Kidney (tissue), 14 donors: ENCODE measurements around the gene ZNF236. TPM values are rescaled to one million over a fixed set of nuclear protein-coding genes. Genes with fewer than 3 reads are reported as not detected.

Source experiments
- DNase-seq, 5 donors: peaks; one replicate each; pipeline ENCODE4 v3.0.0-alpha.2; 2013 to 2020
- FAIRE-seq: peaks from 2 replicates; lab custom pipeline; 2012; peaks lifted over from hg19 to GRCh38; lab: Jason Lieb, UNC
- H3K27ac ChIP-seq, 2 donors: one replicate each; pipeline ENCODE4 v1.7.0; 2013; ENCODE audit warnings: low read depth in 2 of 2, low read length in 2 of 2, inconsistent platforms in 1 of 2
- H3K27me3 ChIP-seq: one replicate; pipeline ENCODE4 v1.7.1; 2013; ENCODE audit warnings: low read length, inconsistent platforms; ENCODE audit not compliant: control insufficient read depth, insufficient read depth
- H3K36me3 ChIP-seq, 3 donors: one replicate each; pipeline versions ENCODE4 v1.7.0 to v1.7.1; 2013; ENCODE audit warnings: low read length in 3 of 3, control low read depth in 1 of 3, inconsistent platforms in 1 of 3; ENCODE audit not compliant: insufficient read depth in 3 of 3, control insufficient read depth in 2 of 3
- H3K4me1 ChIP-seq, 3 donors: one replicate each; pipeline versions ENCODE4 v1.7.0 to v1.7.1; 2013; ENCODE audit warnings: low read length in 3 of 3, inconsistent platforms in 1 of 3, low read depth in 1 of 3; ENCODE audit not compliant: control insufficient read depth in 2 of 3, insufficient read depth in 2 of 3
- H3K4me3 ChIP-seq, 3 donors: one replicate each; pipeline versions ENCODE4 v1.7.0 to v1.8.1; 2013; ENCODE audit warnings: low read length in 3 of 3, control low read depth in 1 of 3, inconsistent platforms in 1 of 3
- H3K9ac ChIP-seq, 3 donors: one replicate each; pipeline versions ENCODE4 v1.7.0 to v1.7.1; 2013; ENCODE audit warnings: low read length in 3 of 3, control low read depth in 1 of 3, inconsistent platforms in 1 of 3
- H3K9me3 ChIP-seq, 3 donors: one replicate each; pipeline versions ENCODE4 v1.7.0 to v1.7.1; 2013; ENCODE audit warnings: low read length in 3 of 3, control low read depth in 1 of 3, inconsistent platforms in 1 of 3; ENCODE audit not compliant: control insufficient read depth in 2 of 3, insufficient read depth in 1 of 3
- intact Hi-C: fragments of 100-400 bp; cut with DNase I; formaldehyde crosslinking; loops from one replicate; pipeline ENCODE4 v1.11.1; 2022
- polyA plus RNA-seq: library from polyadenylated mRNA; stranded (reverse); fragments of 350-450 nt; fragmentation: Illumina TruSeq; extraction: RNeasy Lipid Tissue Mini Kit (QIAGEN cat#74804); gene quantifications from one replicate; pipeline ENCODE4 v1.2.3, GENCODE V29; 2014; ENCODE audit warnings: low read depth, low replicate concordance; ENCODE audit not compliant: insufficient read depth
- total RNA-seq: library from RNA; stranded (reverse); fragmentation: NEBNext Ultra II Directional; extraction: Animal tissue kit (Norgen Biotek cat#: 25700); gene quantifications from one replicate; pipeline ENCODE4 v1.2.1, GENCODE V29; 2021
- TF ChIP-seq, protein P1 (sequence below): IDR thresholded peaks from 3 replicates; pipeline ENCODE4 v1.5.1; 2012; ENCODE audit warnings: mild to moderate bottlenecking, moderate library complexity, borderline replicate concordance; ENCODE audit not compliant: insufficient read depth; ENCODE audit errors: extremely low read depth
- donor health status: control.
- donor health status: control.
- donor health status: control.
- donor health status: control.
- donor health status: control.
- donor health status: DM: yes; HTN: yes; CAD: no.
- donor health status: Normal renal cell carcinoma (clear cell type).

Gene ZNF236
- total and polyA plus RNA-seq, 2 donors from 2014 or later = 1.1 to 18.6 TPM

DNA sequence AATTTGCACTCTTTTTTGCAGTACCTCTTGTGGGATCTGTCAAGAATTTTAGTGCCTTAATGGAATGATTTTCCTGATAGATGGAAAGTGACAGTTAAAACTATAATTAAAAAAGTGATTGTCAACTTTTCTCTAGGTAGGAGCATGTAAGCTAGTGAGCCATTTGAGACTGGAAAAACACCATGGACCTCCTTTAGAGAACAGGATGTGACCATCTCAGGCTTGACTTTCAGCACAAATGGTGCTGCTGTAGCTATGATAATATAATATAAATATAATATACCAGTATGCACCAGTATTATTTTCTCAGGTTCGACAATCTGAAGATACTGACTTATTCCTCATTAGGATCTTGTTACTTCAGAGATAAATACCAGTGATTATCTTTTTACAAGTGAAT is 27.8 kb downstream of the ZNF236 start:
- no peak for FAIRE-seq
- DNase-seq = no peak
- Histone ChIP-seq H3K27me3 (no peaks in the 10 kb centered on the region), H3K9ac (no peak overlapping the region), H3K4me1 (no peaks in the 10 kb centered on the region), H3K9me3 (no peaks in the 10 kb centered on the region), H3K36me3 (no peaks in the 10 kb centered on the region), H3K27ac (no peak overlapping the region), H3K4me3 (no peak overlapping the region)
- TF ChIP-seq, protein P1, sequence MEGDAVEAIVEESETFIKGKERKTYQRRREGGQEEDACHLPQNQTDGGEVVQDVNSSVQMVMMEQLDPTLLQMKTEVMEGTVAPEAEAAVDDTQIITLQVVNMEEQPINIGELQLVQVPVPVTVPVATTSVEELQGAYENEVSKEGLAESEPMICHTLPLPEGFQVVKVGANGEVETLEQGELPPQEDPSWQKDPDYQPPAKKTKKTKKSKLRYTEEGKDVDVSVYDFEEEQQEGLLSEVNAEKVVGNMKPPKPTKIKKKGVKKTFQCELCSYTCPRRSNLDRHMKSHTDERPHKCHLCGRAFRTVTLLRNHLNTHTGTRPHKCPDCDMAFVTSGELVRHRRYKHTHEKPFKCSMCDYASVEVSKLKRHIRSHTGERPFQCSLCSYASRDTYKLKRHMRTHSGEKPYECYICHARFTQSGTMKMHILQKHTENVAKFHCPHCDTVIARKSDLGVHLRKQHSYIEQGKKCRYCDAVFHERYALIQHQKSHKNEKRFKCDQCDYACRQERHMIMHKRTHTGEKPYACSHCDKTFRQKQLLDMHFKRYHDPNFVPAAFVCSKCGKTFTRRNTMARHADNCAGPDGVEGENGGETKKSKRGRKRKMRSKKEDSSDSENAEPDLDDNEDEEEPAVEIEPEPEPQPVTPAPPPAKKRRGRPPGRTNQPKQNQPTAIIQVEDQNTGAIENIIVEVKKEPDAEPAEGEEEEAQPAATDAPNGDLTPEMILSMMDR = no peak
- intact Hi-C loops = no loop called here

DNA sequence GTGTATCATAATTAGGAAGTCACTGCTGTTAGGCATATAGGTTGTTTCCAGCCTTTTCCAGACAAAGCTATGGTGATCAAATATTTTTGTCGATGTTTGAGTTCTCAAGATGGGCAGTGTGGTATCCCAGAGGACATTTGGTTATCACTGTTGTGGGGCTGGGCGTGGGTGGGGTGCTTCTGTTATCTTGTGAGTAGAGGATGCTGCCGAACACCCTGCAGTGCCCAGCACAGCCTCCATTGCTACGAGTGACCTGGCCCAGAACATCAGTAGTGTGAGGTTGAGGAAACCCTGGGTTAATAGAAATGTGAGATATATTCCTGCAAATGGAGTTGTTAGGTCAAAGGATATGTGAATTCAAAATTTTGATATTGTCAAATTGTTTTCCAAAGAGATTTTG is 33.2 kb downstream of the ZNF236 start:
- no peak for FAIRE-seq
- Histone ChIP-seq H3K4me3 (no peak overlapping the region), H3K9me3 (no peaks in the 10 kb centered on the region)

DNA sequence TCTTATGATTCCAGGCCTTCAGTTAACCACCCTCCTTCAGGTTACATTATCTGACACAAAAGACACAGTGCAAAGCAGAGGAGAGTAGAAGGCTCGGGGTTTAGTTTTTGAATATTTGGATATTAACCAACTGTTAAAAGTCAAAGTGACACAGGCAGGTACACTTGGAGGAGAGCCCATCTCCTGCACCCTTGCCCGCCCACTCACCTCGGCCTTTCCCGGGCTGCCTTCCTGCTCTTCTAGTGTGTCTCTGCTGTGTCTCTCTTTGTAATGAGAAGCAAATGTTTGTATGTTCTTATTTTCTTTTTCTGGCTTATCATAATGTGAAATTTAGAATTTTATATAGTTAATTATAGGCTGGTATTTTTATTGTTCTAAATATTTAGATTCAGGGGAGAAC is 35.1 kb downstream of the ZNF236 start:
- Histone ChIP-seq H3K36me3 (peaks cover 0 to 9% (median 3%) of the 10 kb centered on the region in 3 donors), H3K9ac (peak overlapping the region in 1 of 3 donors; percentile 12), H3K9me3 (no peaks in the 10 kb centered on the region), H3K27ac (peak overlapping the region in 1 of 2 donors; percentile 8), H3K4me1 (peaks cover 0 to 3% (median 0%) of the 10 kb centered on the region in 3 donors), H3K27me3 (no peaks in the 10 kb centered on the region), H3K4me3 (no peak overlapping the region)
- FAIRE-seq (no peak), DNase-seq (no peak)
- intact Hi-C loops = no loop called here
- TF ChIP-seq, protein P1 = no peak

More for the DNA sequence above, 33.2 kb downstream of the ZNF236 start:
- H3K36me3 ChIP-seq = no peaks in the 10 kb centered on the region
- no peak overlapping the region for H3K9ac ChIP-seq
- H3K4me1 ChIP-seq = peaks cover 0 to 3% (median 0%) of the 10 kb centered on the region in 3 donors
- no peak overlapping the region for H3K27ac ChIP-seq
- intact Hi-C loops = no loop called here
- H3K27me3 ChIP-seq = no peaks in the 10 kb centered on the region
- DNase-seq = no peak
- TF ChIP-seq, protein P1 = no peak
